RWPE1 (cell line): ENCODE data around the gene KIAA0232.
A peak's percentile ranks its signal among the peaks of the same experiment; 100 is the strongest.

ENCODE experiments used
- CTCF ChIA-PET: fragments of 350-600 bp; sonication (Branson Sonifier 250); formaldehyde crosslinking; extraction: SDS; loops from one replicate; lab custom pipeline; 2021; lab: Yijun Ruan, JAX
- POLR2A ChIA-PET: fragments of 400-600 bp; formaldehyde crosslinking; extraction: SDS; loops from one replicate; lab custom pipeline; 2020; ENCODE audit warnings: antibody characterized with exemption; ENCODE audit not compliant: low non-redundant PET; lab: Yijun Ruan, JAX
- DNase-seq: peaks from one replicate; pipeline ENCODE4 v3.0.0; 2012; ENCODE audit warnings: low spot score
- H3K27ac ChIP-seq: fragments of 450-650 bp; 2 replicates; pipeline ENCODE4 v1.5.1; 2017
- TF ChIP-seq, protein P1 (sequence below): fragments of 450-650 bp; conservative IDR thresholded peaks from 2 replicates; pipeline ENCODE4 v1.5.1; 2017; ENCODE audit warnings: low read depth, mild to moderate bottlenecking

The KIAA0232 gene

GRCh38 chr4:6764976-6765620 is 17.4 kb upstream of the KIAA0232 start:
- peak overlapping the region; percentile 9 for H3K27ac ChIP-seq
- CTCF ChIA-PET, result no interaction called here
- POLR2A ChIA-PET, result no interaction called here
- TF ChIP-seq, protein P1, sequence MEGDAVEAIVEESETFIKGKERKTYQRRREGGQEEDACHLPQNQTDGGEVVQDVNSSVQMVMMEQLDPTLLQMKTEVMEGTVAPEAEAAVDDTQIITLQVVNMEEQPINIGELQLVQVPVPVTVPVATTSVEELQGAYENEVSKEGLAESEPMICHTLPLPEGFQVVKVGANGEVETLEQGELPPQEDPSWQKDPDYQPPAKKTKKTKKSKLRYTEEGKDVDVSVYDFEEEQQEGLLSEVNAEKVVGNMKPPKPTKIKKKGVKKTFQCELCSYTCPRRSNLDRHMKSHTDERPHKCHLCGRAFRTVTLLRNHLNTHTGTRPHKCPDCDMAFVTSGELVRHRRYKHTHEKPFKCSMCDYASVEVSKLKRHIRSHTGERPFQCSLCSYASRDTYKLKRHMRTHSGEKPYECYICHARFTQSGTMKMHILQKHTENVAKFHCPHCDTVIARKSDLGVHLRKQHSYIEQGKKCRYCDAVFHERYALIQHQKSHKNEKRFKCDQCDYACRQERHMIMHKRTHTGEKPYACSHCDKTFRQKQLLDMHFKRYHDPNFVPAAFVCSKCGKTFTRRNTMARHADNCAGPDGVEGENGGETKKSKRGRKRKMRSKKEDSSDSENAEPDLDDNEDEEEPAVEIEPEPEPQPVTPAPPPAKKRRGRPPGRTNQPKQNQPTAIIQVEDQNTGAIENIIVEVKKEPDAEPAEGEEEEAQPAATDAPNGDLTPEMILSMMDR, result no peak
- no peak for DNase-seq

- CTCF ChIA-PET, result no interaction called here
- no peak for DNase-seq
- POLR2A ChIA-PET, result no interaction called here
- H3K27ac ChIP-seq, result no peak overlapping the region
- TF ChIP-seq, protein P1, result no peak
Observed at GRCh38 chr4:6765703-6766102, 16.8 kb upstream of the KIAA0232 start.

- peak overlapping the region; percentile 50 for H3K27ac ChIP-seq
- CTCF ChIA-PET, result interaction anchor here (1.0 kb wide), 1 partner anchor 47 kb away, joined by 4 read pairs; no protein-coding TSS in a partner anchor
- peak; percentile 19 for DNase-seq
- TF ChIP-seq, protein P1, result no peak
- POLR2A ChIA-PET, result no interaction called here
Observed at GRCh38 chr4:6767386-6767747, 15.2 kb upstream of the KIAA0232 start.

DNA sequence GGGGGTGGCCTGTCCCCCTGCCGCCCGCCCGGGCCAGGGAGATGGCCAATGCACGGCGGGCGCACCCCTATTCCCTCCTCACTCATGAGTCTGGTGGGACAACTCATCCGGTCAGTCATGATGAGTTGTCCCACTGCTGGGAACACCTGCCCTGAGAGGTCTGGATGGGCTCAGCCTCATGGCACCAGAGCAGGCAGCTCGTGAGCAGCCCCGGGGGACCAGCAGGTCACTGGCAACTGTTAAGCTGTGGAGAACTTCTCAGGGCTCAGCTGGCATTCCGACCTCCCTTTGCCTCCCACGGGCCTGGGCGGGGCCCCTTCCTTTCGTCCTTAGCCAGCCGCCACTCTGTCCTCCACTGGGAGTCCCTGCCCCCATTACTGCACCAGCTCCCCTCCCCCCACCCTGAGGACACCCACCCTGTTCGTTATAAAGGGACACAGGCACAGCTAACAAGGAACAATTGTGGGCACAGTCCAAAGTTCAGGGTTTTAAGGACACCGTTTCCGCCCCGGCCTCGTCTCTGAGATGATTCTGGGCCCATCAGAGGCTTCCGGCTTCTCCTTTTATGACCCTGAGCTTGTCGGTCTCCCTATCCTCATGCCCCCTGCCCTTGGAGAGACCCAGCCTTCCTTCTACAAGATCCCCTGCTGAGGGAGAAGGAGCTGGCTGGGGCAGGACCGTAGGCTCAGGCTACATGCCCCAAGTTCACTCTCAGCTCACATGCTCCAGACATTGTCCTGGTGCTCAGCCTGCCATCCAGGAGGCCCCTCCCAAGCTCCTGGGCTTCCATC is 14.6 kb upstream of the KIAA0232 start:
- H3K27ac ChIP-seq, result peak overlapping the region; percentile 50
- CTCF ChIA-PET, result interaction anchor here (1.0 kb wide), 1 partner anchor 48 kb away, joined by 4 read pairs; no protein-coding TSS in a partner anchor
- DNase-seq, result no peak
- POLR2A ChIA-PET, result no interaction called here
- TF ChIP-seq, protein P1, result no peak

DNA sequence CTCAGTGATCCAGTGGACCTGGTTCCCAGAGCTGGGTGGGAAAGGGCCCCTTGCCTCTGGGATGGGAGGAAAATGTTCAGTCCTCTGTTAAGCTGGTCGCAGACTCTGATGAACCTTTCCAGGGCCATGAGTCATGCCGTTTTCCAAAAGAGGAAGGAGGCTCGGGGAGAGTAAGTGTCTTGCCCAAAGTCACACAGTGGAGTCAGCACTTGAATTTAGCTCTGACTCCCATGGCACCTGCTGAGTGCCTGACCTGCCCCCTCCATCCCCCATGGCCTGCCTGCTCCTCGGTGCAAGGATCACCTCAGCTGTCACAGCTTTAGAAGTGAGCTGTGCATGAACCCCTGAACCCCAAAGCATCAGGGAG is 14.0 kb upstream of the KIAA0232 start:
- ChIA-PET POLR2A (no interaction called here), CTCF (no interaction called here)
- DNase-seq, result no peak
- peak overlapping the region; percentile 50 for H3K27ac ChIP-seq
- TF ChIP-seq, protein P1, result no peak

DNA sequence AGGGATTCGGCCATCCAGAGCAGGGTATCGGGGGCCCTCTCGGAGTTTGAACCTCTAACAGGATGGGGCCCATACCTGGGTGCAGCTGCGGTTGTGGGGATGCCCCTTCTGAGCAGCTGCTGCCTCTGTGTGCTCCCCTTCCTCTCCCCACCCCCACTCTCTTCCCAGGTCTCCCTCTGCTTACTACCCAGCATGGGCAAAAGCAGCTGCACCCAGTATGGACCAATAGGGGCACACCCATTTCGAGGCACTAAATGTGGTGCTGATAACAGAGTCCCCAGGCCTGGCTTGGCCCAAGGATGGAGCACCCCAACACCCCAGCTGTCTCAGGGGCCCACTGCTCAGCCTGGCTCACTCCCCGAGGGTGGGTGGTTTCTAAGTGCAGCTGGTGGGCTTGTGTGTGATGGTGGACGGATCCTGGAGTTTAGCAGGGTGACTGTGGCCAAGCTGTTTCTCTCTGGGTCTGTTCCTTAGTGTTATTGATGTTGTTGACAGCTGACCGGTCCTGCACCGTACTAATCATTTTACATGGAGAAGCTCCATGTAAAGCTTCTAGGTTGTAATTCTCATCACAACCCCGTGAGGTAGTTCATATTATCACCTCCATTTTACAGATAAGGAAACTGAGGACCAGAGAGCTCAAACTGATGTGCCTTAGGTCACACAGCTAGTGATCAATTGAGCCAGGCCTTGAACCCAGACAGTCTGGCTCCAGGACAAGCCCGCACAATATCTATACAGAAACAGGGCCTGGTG is 13.1 kb upstream of the KIAA0232 start:
- ChIA-PET CTCF (no interaction called here), POLR2A (no interaction called here)
- peak overlapping the region; percentile 50 for H3K27ac ChIP-seq
- no peak for DNase-seq
- TF ChIP-seq, protein P1, result no peak
